ENCODE results near the gene STXBP4.

Gene STXBP4

DNA sequence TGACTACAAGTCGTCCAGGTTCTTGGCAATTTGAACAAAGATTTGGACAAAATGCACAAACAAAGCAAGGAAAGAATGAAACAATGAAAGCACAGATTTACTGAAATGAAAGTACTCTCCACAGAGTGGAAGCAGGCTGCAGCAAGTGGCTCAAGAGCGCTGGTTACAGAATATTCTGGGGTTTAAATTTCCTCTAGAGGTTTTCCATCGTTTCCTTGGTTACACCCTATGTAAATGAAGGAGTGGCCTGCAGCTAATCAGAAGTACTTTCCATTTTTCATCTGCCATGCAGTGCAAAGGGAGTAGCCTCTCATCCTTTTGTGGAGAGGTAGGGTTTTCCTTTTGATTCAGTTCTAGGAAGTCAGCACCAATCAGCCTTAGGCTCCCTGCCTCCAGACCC, 11.8 kb downstream of the STXBP4 start:
- no peak overlapping the region for H3K4me3 ChIP-seq (ENCODE audit: low read depth, low read length)
- H3K27me3 ChIP-seq (replicated peaks), result no peaks in the 10 kb centered on the region
- TF ChIP-seq, protein P1, sequence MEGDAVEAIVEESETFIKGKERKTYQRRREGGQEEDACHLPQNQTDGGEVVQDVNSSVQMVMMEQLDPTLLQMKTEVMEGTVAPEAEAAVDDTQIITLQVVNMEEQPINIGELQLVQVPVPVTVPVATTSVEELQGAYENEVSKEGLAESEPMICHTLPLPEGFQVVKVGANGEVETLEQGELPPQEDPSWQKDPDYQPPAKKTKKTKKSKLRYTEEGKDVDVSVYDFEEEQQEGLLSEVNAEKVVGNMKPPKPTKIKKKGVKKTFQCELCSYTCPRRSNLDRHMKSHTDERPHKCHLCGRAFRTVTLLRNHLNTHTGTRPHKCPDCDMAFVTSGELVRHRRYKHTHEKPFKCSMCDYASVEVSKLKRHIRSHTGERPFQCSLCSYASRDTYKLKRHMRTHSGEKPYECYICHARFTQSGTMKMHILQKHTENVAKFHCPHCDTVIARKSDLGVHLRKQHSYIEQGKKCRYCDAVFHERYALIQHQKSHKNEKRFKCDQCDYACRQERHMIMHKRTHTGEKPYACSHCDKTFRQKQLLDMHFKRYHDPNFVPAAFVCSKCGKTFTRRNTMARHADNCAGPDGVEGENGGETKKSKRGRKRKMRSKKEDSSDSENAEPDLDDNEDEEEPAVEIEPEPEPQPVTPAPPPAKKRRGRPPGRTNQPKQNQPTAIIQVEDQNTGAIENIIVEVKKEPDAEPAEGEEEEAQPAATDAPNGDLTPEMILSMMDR (IDR thresholded peaks at IDR 0.05; ENCODE audit: low read depth, low read length, missing control alignments), result no peak
- H3K27ac ChIP-seq, result no peak overlapping the region
- in situ Hi-C loops (cut with HindIII; ENCODE audit: low pct_ligation_motif_present, low sequenced_read_pairs), result no loop called here
- no peak for DNase-seq
- no peaks in the 10 kb centered on the region for H3K36me3 ChIP-seq (replicated peaks)

GRCh38 chr17:54982399-54982798, 13.8 kb downstream of the STXBP4 start:
- Histone ChIP-seq H3K27ac (no peak overlapping the region), H3K27me3 (replicated peaks) (no peaks in the 10 kb centered on the region), H3K4me3 (ENCODE audit: low read depth, low read length) (no peak overlapping the region), H3K36me3 (replicated peaks) (no peaks in the 10 kb centered on the region)
- peak; percentile 73 for DNase-seq
- in situ Hi-C loops (cut with HindIII; ENCODE audit: low pct_ligation_motif_present, low sequenced_read_pairs), result no loop called here
- TF ChIP-seq, protein P1 (IDR thresholded peaks at IDR 0.05; ENCODE audit: low read depth, low read length, missing control alignments), result no peak

DNA sequence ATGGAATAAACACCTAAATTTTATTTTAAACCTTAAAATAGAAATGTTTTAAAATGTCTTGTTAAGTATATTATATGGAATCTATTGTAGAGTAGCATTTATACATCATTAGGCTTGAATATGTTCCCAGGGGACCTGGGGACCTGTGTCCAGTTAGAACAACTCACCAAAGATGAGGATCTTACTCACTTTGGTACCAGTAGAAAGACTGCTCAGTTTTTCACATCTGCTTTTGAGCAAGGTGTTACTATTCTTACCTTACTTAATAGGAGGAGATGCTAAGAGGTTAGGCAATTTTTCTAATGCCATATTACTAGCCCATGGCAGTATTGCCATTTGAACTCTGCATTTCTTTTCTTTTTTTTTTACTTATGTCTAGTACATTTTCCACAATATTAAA, 14.7 kb downstream of the STXBP4 start:
- in situ Hi-C loops (cut with HindIII; ENCODE audit: low pct_ligation_motif_present, low sequenced_read_pairs), result no loop called here

DNA sequence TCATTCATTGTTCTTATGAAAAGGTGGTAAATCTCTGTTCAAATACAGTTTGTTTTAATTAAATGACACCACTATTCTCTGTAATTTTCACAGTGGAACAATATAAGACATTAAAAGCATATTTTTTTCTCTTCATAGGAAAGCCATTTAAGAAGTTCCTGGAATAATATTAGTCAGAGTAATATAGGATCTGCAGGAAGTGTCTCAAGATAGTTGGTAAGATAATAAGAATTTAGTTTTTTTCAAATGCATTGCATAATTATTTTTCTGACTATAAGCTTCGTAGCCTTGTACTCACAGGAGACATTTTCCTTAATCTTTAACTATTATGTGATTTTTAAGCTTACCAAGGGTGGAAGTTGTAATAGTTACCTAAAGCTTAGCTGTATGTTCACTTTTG, 16.9 kb downstream of the STXBP4 start:
- no peaks in the 10 kb centered on the region for H3K36me3 ChIP-seq (replicated peaks)
- DNase-seq, result no peak

More for the DNA sequence above, 14.7 kb downstream of the STXBP4 start:
- Histone ChIP-seq H3K4me3 (ENCODE audit: low read depth, low read length) (no peak overlapping the region), H3K27ac (no peak overlapping the region), H3K27me3 (replicated peaks) (no peaks in the 10 kb centered on the region), H3K36me3 (replicated peaks) (no peaks in the 10 kb centered on the region)
- no peak for DNase-seq
- TF ChIP-seq, protein P1 (IDR thresholded peaks at IDR 0.05; ENCODE audit: low read depth, low read length, missing control alignments), result no peak

GRCh38 chr17:54990118-54990517, 21.6 kb downstream of the STXBP4 start:
- TF ChIP-seq, protein P1 (IDR thresholded peaks at IDR 0.05; ENCODE audit: low read depth, low read length, missing control alignments), result no peak
- Histone ChIP-seq H3K36me3 (replicated peaks) (no peaks in the 10 kb centered on the region), H3K4me3 (ENCODE audit: low read depth, low read length) (no peak overlapping the region), H3K27me3 (replicated peaks) (no peaks in the 10 kb centered on the region), H3K27ac (no peak overlapping the region)
- in situ Hi-C loops (cut with HindIII; ENCODE audit: low pct_ligation_motif_present, low sequenced_read_pairs), result no loop called here
- DNase-seq, result no peak

More for the DNA sequence above, 16.9 kb downstream of the STXBP4 start:
- in situ Hi-C loops (cut with HindIII; ENCODE audit: low pct_ligation_motif_present, low sequenced_read_pairs), result no loop called here
- Histone ChIP-seq H3K27me3 (replicated peaks) (no peaks in the 10 kb centered on the region), H3K4me3 (ENCODE audit: low read depth, low read length) (no peak overlapping the region), H3K27ac (no peak overlapping the region)
- TF ChIP-seq, protein P1 (IDR thresholded peaks at IDR 0.05; ENCODE audit: low read depth, low read length, missing control alignments), result no peak

DNA sequence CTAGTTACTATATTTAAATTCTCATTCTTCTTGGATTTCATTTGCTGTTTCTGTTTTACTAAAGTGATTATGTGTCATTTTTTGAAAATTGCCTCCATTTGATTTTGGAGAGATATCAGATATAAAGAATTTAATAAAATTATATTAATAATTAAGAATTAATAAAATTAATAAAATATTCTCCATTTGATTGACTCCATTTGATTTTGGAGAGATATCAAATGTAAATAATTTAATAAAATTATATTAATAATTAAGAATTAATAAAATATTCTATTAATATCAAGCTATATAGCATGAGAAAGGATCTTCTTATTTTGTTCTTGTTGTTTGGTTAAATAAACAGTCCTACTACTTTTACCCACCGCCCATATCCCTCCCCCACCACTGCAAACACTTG, 23.0 kb downstream of the STXBP4 start:
- TF ChIP-seq, protein P1 (IDR thresholded peaks at IDR 0.05; ENCODE audit: low read depth, low read length, missing control alignments), result no peak
- in situ Hi-C loops (cut with HindIII; ENCODE audit: low pct_ligation_motif_present, low sequenced_read_pairs), result no loop called here
- no peak overlapping the region for H3K27ac ChIP-seq
- H3K36me3 ChIP-seq (replicated peaks), result no peaks in the 10 kb centered on the region
- H3K27me3 ChIP-seq (replicated peaks), result no peaks in the 10 kb centered on the region
- DNase-seq, result no peak
- no peak overlapping the region for H3K4me3 ChIP-seq (ENCODE audit: low read depth, low read length)
